H1 (cell line): ENCODE measurements around the gene ARL3. TPM values are rescaled to one million over a fixed set of nuclear protein-coding genes. Genes with fewer than 3 reads are reported as not detected.

Experiments used
- EP300 ChIP-seq, 2 experiments: IDR thresholded peaks; 1 replicate in 1 of 2; 2 replicates in 1 of 2; pipeline ENCODE4 v1.6.1; 2011 to 2012; ENCODE audit warnings: low read depth in 2 of 2, low read length in 2 of 2, mild to moderate bottlenecking in 2 of 2, borderline replicate concordance in 1 of 2, inconsistent platforms in 1 of 2, moderate library complexity in 1 of 2
- polyA plus RNA-seq, 7 experiments: library from polyadenylated mRNA; depleted of rRNA in 3 of 7; stranded (reverse) in 5 of 7; unstranded in 2 of 7; fragments of >200 nt in 5 of 7; fragments of 200-250 nt in 2 of 7; gene quantifications; 1 replicate in 5 of 7; 2 replicates in 1 of 7; 4 replicates in 1 of 7; pipeline versions ENCODE4 v1.2.1 to v1.2.3, GENCODE V29; 2011 to 2013; ENCODE audit warnings: missing spikeins in 2 of 7, mixed read lengths in 2 of 7
- total RNA-seq: library from RNA; stranded (reverse); fragmentation: NEBNext Ultra II Directional; extraction: Animal tissue kit (Norgen Biotek cat#: 25700); gene quantifications from 2 replicates; pipeline ENCODE4 v1.2.1, GENCODE V29; 2021

ARL3 gene
- total and polyA plus RNA-seq, 2 of the 8 experiments (the other 6 are each of a cell fraction or from before 2014, with no cell fraction given): 8.8 to 16.2 TPM

DNA sequence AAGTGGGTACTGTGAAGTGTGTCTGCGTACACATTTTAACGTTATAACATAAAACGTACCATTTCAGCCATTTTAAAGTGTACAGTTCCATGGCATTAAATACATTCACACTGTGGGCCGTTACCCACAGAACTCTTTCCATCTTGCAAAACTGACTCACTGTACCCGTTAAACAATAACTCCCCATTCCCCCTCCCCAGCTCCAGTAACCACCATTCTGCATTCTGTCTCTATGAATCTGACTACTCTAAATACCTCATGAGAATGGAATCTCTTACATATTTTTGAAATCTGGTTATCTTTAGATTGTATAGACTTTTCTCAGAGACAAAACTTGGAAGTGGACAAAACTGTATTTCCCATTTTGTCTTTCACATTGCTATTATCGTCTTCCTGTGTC is 9.3 kb downstream of the ARL3 start (continued):
- TF ChIP-seq EP300 (IDR thresholded peaks at IDR 0.05; ENCODE audit: borderline replicate concordance in 1 of 2, low read depth in 2 of 2, low read length in 2 of 2): no peak
